Endothelial cell of umbilical vein (primary cell): ENCODE data around the gene S1PR5. TPM values are rescaled to one million over a fixed set of nuclear protein-coding genes. Genes with fewer than 3 reads are reported as not detected.

Experiments used
- BruUV-seq: library from RNA; stranded (reverse); fragments of 400-500 nt; replicated peaks from 2 replicates; lab custom pipeline; 2021; lab: Mats Ljungman, UMichigan
- CTCF ChIA-PET: fragments of 300-600, 350-600 bp; sonication (Branson Sonifier 250); formaldehyde crosslinking; loops from one replicate; lab custom pipeline; 2021; ENCODE audit warnings: antibody characterized with exemption, inconsistent platforms; lab: Charles Lee
- POLR2A ChIA-PET: fragments of 300-600, 350-600 bp; sonication (Branson Sonifier 250); formaldehyde crosslinking; loops from one replicate; lab custom pipeline; 2021; ENCODE audit warnings: antibody characterized with exemption, inconsistent platforms; lab: Charles Lee
- DNase-seq: peaks from one replicate; pipeline ENCODE4 v3.0.0-alpha.2; 2011; ENCODE audit warnings: low read depth, low spot score
- FAIRE-seq: peaks from 2 replicates; lab custom pipeline; 2011; peaks lifted over from hg19 to GRCh38; lab: Jason Lieb, UNC
- H2AFZ ChIP-seq: 2 replicates; pipeline ENCODE4 v1.6.0; 2012; ENCODE audit warnings: low read depth, low read length, control low read depth, inconsistent platforms
- H3K27ac ChIP-seq: 2 replicates; pipeline ENCODE4 v1.5.1; 2011; ENCODE audit warnings: low read depth, mild to moderate bottlenecking, control low read depth, low read length, moderate library complexity; ENCODE audit not compliant: insufficient read depth
- H3K27me3 ChIP-seq, 2 experiments: 2 replicates each; pipeline versions ENCODE4 v1.6.0 to v1.6.1; 2011; ENCODE audit warnings: low read length in 2 of 2, mixed read lengths in 1 of 2; ENCODE audit not compliant: control insufficient read depth in 2 of 2, insufficient read depth in 2 of 2
- H3K36me3 ChIP-seq, 2 experiments: 2 replicates in 1 of 2; 3 replicates in 1 of 2; pipeline ENCODE4 v1.5.1; 2011; ENCODE audit warnings: low read length in 2 of 2, mild to moderate bottlenecking in 1 of 2, moderate library complexity in 1 of 2; ENCODE audit not compliant: control insufficient read depth in 2 of 2, insufficient read depth in 2 of 2; ENCODE audit errors: extremely low read depth in 1 of 2
- H3K4me1 ChIP-seq: 3 replicates; pipeline ENCODE4 v1.5.1; 2011; ENCODE audit warnings: mild to moderate bottlenecking, low read length; ENCODE audit not compliant: control insufficient read depth, insufficient read depth; ENCODE audit errors: extremely low read depth
- H3K4me2 ChIP-seq: 2 replicates; pipeline ENCODE4 v1.6.1; 2011; ENCODE audit warnings: low read length, control low read depth, mixed read lengths; ENCODE audit not compliant: insufficient read depth
- H3K4me3 ChIP-seq, 3 experiments: fragments of 200-600 bp in 1 of 3; sonication (generic), shearing (Covaris generic) in 1 of 3; replicated peaks in 1 of 3; 2 replicates each; pipeline ENCODE4 v1.5.1; 2011 to 2016; ENCODE audit warnings: control low read depth in 3 of 3, low read length in 3 of 3, mild to moderate bottlenecking in 2 of 3, inconsistent platforms in 1 of 3, low read depth in 1 of 3, moderate library complexity in 1 of 3; ENCODE audit not compliant: insufficient read depth in 1 of 3
- H3K79me2 ChIP-seq: 2 replicates; pipeline ENCODE4 v1.6.0; 2012; ENCODE audit warnings: low read length, inconsistent platforms; ENCODE audit not compliant: control insufficient read depth, insufficient read depth
- H3K9ac ChIP-seq: replicated peaks from 2 replicates; pipeline ENCODE3; 2011; ENCODE audit warnings: low read length, control low read depth; ENCODE audit not compliant: insufficient read depth; ENCODE audit errors: extremely low read depth
- H3K9me1 ChIP-seq: replicated peaks from 3 replicates; pipeline ENCODE4 v1.6.0; 2011; ENCODE audit warnings: mild to moderate bottlenecking, low read length; ENCODE audit not compliant: control insufficient read depth, insufficient read depth; ENCODE audit errors: extremely low read depth
- H3K9me3 ChIP-seq: replicated peaks from 2 replicates; pipeline ENCODE4 v1.5.1; 2012; ENCODE audit warnings: low read length, inconsistent platforms; ENCODE audit not compliant: control insufficient read depth, insufficient read depth
- H4K20me1 ChIP-seq: replicated peaks from 2 replicates; pipeline ENCODE3; 2011; ENCODE audit warnings: mild to moderate bottlenecking, low read length; ENCODE audit not compliant: control insufficient read depth, insufficient read depth; ENCODE audit errors: extremely low read depth
- CTCF ChIP-seq, 2 donors: IDR thresholded peaks; 1 replicate in 1 of 2; 2 replicates in 1 of 2; pipeline ENCODE4 v1.5.1; 2011; ENCODE audit warnings: low read length in 2 of 2, mild to moderate bottlenecking in 2 of 2, moderate library complexity in 2 of 2, control low read depth in 1 of 2, inconsistent platforms in 1 of 2, low read depth in 1 of 2; ENCODE audit not compliant: insufficient read depth in 1 of 2; ENCODE audit errors: extremely low read depth in 1 of 2
- EZH2 ChIP-seq: IDR thresholded peaks from 2 replicates; pipeline ENCODE4 v1.6.1; 2012; ENCODE audit warnings: borderline replicate concordance, low read depth, mild to moderate bottlenecking, moderate library complexity, low read length, inconsistent platforms; ENCODE audit not compliant: severe bottlenecking
- FOS ChIP-seq: IDR thresholded peaks from 2 replicates; pipeline ENCODE4 v1.6.1; 2011; ENCODE audit warnings: mild to moderate bottlenecking, low read length, moderate library complexity, borderline replicate concordance; ENCODE audit not compliant: insufficient read depth
- GATA2 ChIP-seq: IDR thresholded peaks from 2 replicates; pipeline ENCODE4 v1.7.0; 2011; ENCODE audit warnings: low read depth, mild to moderate bottlenecking, moderate library complexity, mixed read lengths, low read length; ENCODE audit not compliant: insufficient read length, insufficient read depth
- JUN ChIP-seq: IDR thresholded peaks from 2 replicates; pipeline ENCODE4 v1.6.1; 2011; ENCODE audit warnings: borderline replicate concordance, low read depth; ENCODE audit not compliant: insufficient read length, insufficient read depth
- MAX ChIP-seq: IDR thresholded peaks from 2 replicates; pipeline ENCODE4 v1.6.1; 2011; ENCODE audit not compliant: insufficient read depth, insufficient read length
- MYC ChIP-seq: IDR thresholded peaks from one replicate; pipeline ENCODE4 v1.6.1; 2011; ENCODE audit warnings: mild to moderate bottlenecking, low read depth, low read length
- POLR2A ChIP-seq: IDR thresholded peaks from 2 replicates; pipeline ENCODE4 v1.6.1; 2012; ENCODE audit warnings: low read depth, mild to moderate bottlenecking, control low read depth, low read length
- POLR2AphosphoS5 ChIP-seq: IDR thresholded peaks from 2 replicates; pipeline ENCODE4 v1.6.1; 2012; ENCODE audit warnings: low read depth, mild to moderate bottlenecking, control low read depth, low read length, moderate library complexity; ENCODE audit not compliant: insufficient read depth
- dilution Hi-C: fragments of 300-500 bp; cut with MboI; formaldehyde crosslinking; loops from one replicate; pipeline ENCODE4 v1.15.0; 2019; ENCODE audit warnings: low sequenced_read_pairs; ENCODE audit not compliant: extremely low pct_ligation_motif_present
- intact Hi-C: fragments of 100-400 bp; cut with micrococcal nuclease; formaldehyde crosslinking; loops from one replicate; pipeline ENCODE4 v1.10.0; 2022
- polyA plus RNA-seq, 4 experiments: library from polyadenylated mRNA; depleted of rRNA in 3 of 4; stranded (reverse) in 3 of 4; unstranded in 1 of 4; fragments of >200 nt; gene quantifications; 2 replicates each; pipeline versions ENCODE4 v1.2.1 to v1.2.3, GENCODE V29; 2011 to 2012; ENCODE audit warnings: missing spikeins in 1 of 4
- total RNA-seq: library from RNA; stranded (reverse); gene quantifications from 2 replicates; pipeline ENCODE4 v1.2.3, GENCODE V29; 2021

Gene S1PR5
- total and polyA plus RNA-seq, 2 donors (not counting 3 experiments of a cell fraction or from before 2014, with no cell fraction given), result not detected

- Histone ChIP-seq H3K4me1 (no peaks in the 10 kb centered on the region), H3K36me3 (peaks cover 7 to 44% of the 10 kb centered on the region in 2 experiments), H3K27me3 (no peaks in the 10 kb centered on the region), H3K79me2 (no peaks in the 10 kb centered on the region), H3K4me3 (no peak overlapping the region), H3K9me3 (no peaks in the 10 kb centered on the region), H3K27ac (no peak overlapping the region), H4K20me1 (no peaks in the 10 kb centered on the region), H2AFZ (no peak overlapping the region), H3K4me2 (no peak overlapping the region), H3K9me1 (no peaks in the 10 kb centered on the region), H3K9ac (no peak overlapping the region)
- no TSS peak for BruUV-seq
- dilution Hi-C loops, result no loop called here
- POLR2A ChIA-PET, result no interaction called here
- CTCF ChIA-PET, result interaction anchor here (0.8 to 1.4 kb wide), 5 partner anchors 11 to 145 kb away, joined by 3 to 6 read pairs (median 4); partner anchors contain the start of gene KRI1
- no peak for TF ChIP-seq MYC
- no peak for TF ChIP-seq POLR2A
- no peak for TF ChIP-seq POLR2AphosphoS5
- TF ChIP-seq MAX, result no peak
- no peak for TF ChIP-seq FOS
- no peak for TF ChIP-seq JUN
- TF ChIP-seq CTCF (IDR thresholded peaks at IDR 0.05; ENCODE audit: extremely low read depth in 1 of 2, insufficient read depth in 1 of 2, low read depth in 1 of 2, low read length in 2 of 2), result no peak
- TF ChIP-seq GATA2, result no peak
- no peak for TF ChIP-seq EZH2
- intact Hi-C loops, result no loop called here
- FAIRE-seq (no peak), DNase-seq (no peak)
These were observed 37.7 kb upstream of the S1PR5 start for GRCh38 chr19:10554760-10555609.
